Body of pancreas (tissue), 4 donors: ENCODE results near the gene CDKAL1. TPM values are rescaled to one million over a fixed set of nuclear protein-coding genes. Genes with fewer than 3 reads are reported as not detected.

Source experiments
- ATAC-seq: fragments of 150-250 bp; one replicate; pipeline ENCODE4 v1.9.1; 2016
- DNase-seq, 4 donors: peaks; one replicate each; pipeline ENCODE4 v3.0.0-alpha.2; 2019
- H3K27ac ChIP-seq, 4 donors: fragments of 200-600 bp; sonication (generic); 1 replicate in 3 of 4; 2 replicates in 1 of 4; pipeline versions ENCODE4 v1.5.1 to v1.6.1; 2016 to 2019; ENCODE audit warnings: mild to moderate bottlenecking in 1 of 4, mixed read lengths in 1 of 4, moderate library complexity in 1 of 4
- H3K27me3 ChIP-seq, 2 donors: fragments of 200-600 bp; sonication (generic); one replicate each; pipeline ENCODE4 v1.6.0; 2016; ENCODE audit warnings: mild to moderate bottlenecking in 1 of 2
- H3K36me3 ChIP-seq, 2 donors: fragments of 200-600 bp; sonication (generic); replicated peaks in 1 of 2; 2 replicates each; pipeline ENCODE4 v1.5.1; 2016; ENCODE audit warnings: low read depth in 2 of 2; ENCODE audit not compliant: insufficient read depth in 1 of 2
- H3K4me1 ChIP-seq: fragments of 200-600 bp; sonication (generic); one replicate; pipeline ENCODE4 v1.6.0; 2016
- H3K4me3 ChIP-seq, 2 donors: fragments of 200-600 bp; sonication (generic); 1 replicate in 1 of 2; 2 replicates in 1 of 2; pipeline ENCODE4 v1.5.1; 2016 to 2019
- H3K9me3 ChIP-seq, 3 donors: fragments of 200-600 bp; sonication (generic); 1 replicate in 2 of 3; 2 replicates in 1 of 3; pipeline ENCODE4 v1.5.1; 2016
- CTCF ChIP-seq, 7 experiments: fragments of 450-650 bp in 4 of 7; fragments of 200-600 bp in 3 of 7; sonication (generic) in 3 of 7; IDR thresholded peaks; one replicate each; pipeline ENCODE4 v1.5.1; 2016 to 2019; ENCODE audit warnings: antibody characterized with exemption in 7 of 7
- POLR2A ChIP-seq, 3 donors: fragments of 450-650 bp; IDR thresholded peaks; one replicate each; pipeline ENCODE4 v1.6.1; 2016; ENCODE audit warnings: antibody characterized with exemption in 3 of 3, mild to moderate bottlenecking in 2 of 3
- WGBS, 2 donors: methylation state at CpG; one replicate each; pipeline ENCODE4 v1.1.5; 2017; 5-methylcytosine and 5-hydroxymethylcytosine counted together
- intact Hi-C: fragments of 100-400 bp; cut with DNase I; formaldehyde crosslinking; loops from one replicate; pipeline ENCODE4 v1.15.1; 2023
- total RNA-seq, 2 donors: library from RNA; depleted of rRNA; stranded (reverse); fragments of >200 nt; gene quantifications; one replicate each; pipeline ENCODE4 v1.1.0, GENCODE V29; 2016

The CDKAL1 gene
- total RNA-seq, 2 donors from 2014 or later = 16.3 to 18.1 TPM

DNA sequence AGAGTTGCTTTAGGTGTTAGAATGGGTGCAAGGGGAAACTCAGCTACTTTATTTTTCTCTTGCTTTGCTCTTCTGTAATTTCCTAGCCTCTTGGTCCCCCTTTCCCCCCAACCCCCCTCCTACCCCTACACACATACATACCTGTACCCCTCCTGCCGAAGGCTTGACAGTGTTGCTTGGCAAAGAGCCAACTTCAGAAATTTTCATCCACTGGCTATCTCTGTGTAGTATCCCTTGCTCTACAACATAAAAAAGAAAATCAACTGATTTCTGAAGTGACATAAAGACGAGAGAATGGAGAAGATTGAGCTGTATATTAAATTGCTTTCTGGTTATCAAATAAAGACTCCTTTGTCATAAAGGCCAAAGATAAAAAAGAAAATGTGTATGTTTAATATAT lies 561.2 kb downstream of the CDKAL1 start:
- Histone ChIP-seq H3K27ac (no peak overlapping the region), H3K36me3 (no peaks in the 10 kb centered on the region), H3K27me3 (no peaks in the 10 kb centered on the region), H3K4me3 (no peak overlapping the region), H3K9me3 (no peaks in the 10 kb centered on the region), H3K4me1 (no peaks in the 10 kb centered on the region)
- 69 to 78% methylated on average over 2 of the region's 2 CpGs for WGBS, 2 donors
- no peak for ATAC-seq
- DNase-seq = no peak
- TF ChIP-seq CTCF (IDR thresholded peaks at IDR 0.05) (no peak), POLR2A (IDR thresholded peaks at IDR 0.05) (no peak)
- intact Hi-C loops = no loop called here

DNA sequence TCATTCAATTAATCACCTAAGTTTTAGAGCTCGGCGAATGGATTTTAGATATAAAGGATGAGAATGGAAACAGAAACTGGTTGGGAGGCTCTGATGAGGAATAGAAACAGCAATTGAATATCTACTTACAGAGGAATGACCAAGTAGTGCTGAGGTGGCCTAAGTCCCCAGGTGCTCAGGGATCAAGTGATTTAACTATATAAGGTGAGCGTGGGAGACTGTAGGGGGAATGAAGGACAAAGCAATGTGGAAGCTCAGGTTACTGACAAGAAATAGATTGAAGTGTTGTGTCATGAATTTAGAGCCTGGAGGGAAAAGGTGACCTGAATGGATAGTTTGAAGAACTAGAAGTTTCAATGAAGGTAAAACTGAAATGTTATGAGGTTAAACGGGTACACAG lies 563.9 kb downstream of the CDKAL1 start:
- no peaks in the 10 kb centered on the region for H3K36me3 ChIP-seq
- WGBS, 2 donors = 96 to 100% methylated on average over 4 of the region's 4 CpGs
- intact Hi-C loops = no loop called here
- no peak for ATAC-seq
- no peak for TF ChIP-seq POLR2A (IDR thresholded peaks at IDR 0.05)
- no peak for TF ChIP-seq CTCF (IDR thresholded peaks at IDR 0.05)
- no peaks in the 10 kb centered on the region for H3K9me3 ChIP-seq
- H3K27ac ChIP-seq = no peak overlapping the region
- DNase-seq = no peak
- no peaks in the 10 kb centered on the region for H3K27me3 ChIP-seq
- no peak overlapping the region for H3K4me3 ChIP-seq
- peaks cover 8% of the 10 kb centered on the region for H3K4me1 ChIP-seq

- no peak overlapping the region for H3K4me3 ChIP-seq
- H3K36me3 ChIP-seq = no peaks in the 10 kb centered on the region
- WGBS, 2 donors = 100% methylated on average over 1 of the region's 1 CpG
- no peaks in the 10 kb centered on the region for H3K9me3 ChIP-seq
- intact Hi-C loops = no loop called here
- H3K4me1 ChIP-seq = peaks cover 14% of the 10 kb centered on the region
- DNase-seq (no peak), ATAC-seq (no peak)
- no peak for TF ChIP-seq POLR2A (IDR thresholded peaks at IDR 0.05)
- no peak overlapping the region for H3K27ac ChIP-seq
- no peaks in the 10 kb centered on the region for H3K27me3 ChIP-seq
These were observed 564.5 kb downstream of the CDKAL1 start for GRCh38 chr6:21098744-21099143.

DNA sequence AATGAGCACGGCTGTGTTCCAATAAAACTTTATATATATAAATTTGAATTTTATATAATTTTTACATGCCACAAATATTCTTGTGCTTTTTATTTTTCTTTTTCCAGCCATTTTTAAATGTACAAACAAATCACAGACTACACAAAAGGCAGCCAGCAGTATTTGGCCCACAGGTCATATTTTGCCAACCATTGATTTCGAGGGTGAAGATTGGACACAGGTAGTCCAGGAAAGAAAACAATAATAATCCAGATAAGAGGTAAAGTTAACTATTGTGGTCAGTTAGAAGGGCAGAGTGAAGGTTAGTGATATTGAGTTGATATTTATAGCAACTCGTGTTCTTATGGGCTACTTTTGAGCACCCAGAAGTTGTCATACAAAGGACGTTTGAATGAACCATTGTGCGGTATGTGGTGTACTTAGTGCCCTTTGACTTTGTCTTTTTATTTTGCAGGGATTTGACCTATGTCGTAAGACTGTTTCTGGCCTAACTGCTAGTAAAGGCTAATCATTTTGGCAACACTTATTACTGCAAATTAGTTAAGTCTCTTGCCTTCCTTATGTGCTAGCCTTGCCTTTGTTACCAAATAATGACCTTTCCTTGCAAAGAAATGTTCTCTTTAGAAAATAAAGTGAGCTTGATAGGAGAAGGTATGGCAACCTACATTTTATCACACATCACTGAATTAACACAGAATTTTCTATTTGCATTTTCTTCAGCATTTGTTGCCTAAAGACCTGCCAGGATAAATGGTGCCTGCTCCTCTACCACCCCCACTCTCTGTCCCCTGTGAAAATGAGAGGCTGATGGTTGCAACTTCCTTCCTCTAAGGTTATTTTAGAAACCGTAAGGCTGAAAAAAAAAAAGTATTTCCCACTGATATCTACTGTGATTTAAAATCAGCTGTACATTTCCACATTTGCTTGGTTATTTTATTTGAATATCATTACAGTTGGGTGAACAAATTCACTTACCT lies 565.4 kb downstream of the CDKAL1 start:
- no peak for DNase-seq
- WGBS, 2 donors = 69 to 83% methylated on average over 7 of the region's 7 CpGs
- Histone ChIP-seq H3K36me3 (no peaks in the 10 kb centered on the region), H3K4me3 (no peak overlapping the region), H3K27me3 (no peaks in the 10 kb centered on the region), H3K4me1 (peaks cover 19% of the 10 kb centered on the region), H3K27ac (no peak overlapping the region), H3K9me3 (no peaks in the 10 kb centered on the region)
- no peak for TF ChIP-seq CTCF (IDR thresholded peaks at IDR 0.05)
- no peak for TF ChIP-seq POLR2A (IDR thresholded peaks at IDR 0.05)
- no peak for ATAC-seq
- intact Hi-C loops = no loop called here

GRCh38 chr6:21100991-21101390 lies 566.7 kb downstream of the CDKAL1 start:
- TF ChIP-seq CTCF (IDR thresholded peaks at IDR 0.05) = no peak
- TF ChIP-seq POLR2A (IDR thresholded peaks at IDR 0.05) = no peak
- DNase-seq = no peak
- 92 to 97% methylated on average over 4 of the region's 4 CpGs for WGBS, 2 donors

More at GRCh38 chr6:21100991-21101390, 566.7 kb downstream of the CDKAL1 start:
- Histone ChIP-seq H3K9me3 (no peaks in the 10 kb centered on the region), H3K4me3 (no peak overlapping the region), H3K27ac (no peak overlapping the region), H3K27me3 (no peaks in the 10 kb centered on the region), H3K4me1 (peaks cover 19% of the 10 kb centered on the region), H3K36me3 (no peaks in the 10 kb centered on the region)
- intact Hi-C loops = no loop called here
- no peak for ATAC-seq
